HTERT RPE-1 (cell line): Measurements from ENCODE around the gene RTN4RL2.

Experiments used
- in situ Hi-C: fragments of 300-500 bp; cut with MboI; formaldehyde crosslinking; loops from 4 replicates; pipeline ENCODE4 v1.14.3; 2020; ENCODE audit warnings: low sequenced_read_pairs

The RTN4RL2 gene

DNA sequence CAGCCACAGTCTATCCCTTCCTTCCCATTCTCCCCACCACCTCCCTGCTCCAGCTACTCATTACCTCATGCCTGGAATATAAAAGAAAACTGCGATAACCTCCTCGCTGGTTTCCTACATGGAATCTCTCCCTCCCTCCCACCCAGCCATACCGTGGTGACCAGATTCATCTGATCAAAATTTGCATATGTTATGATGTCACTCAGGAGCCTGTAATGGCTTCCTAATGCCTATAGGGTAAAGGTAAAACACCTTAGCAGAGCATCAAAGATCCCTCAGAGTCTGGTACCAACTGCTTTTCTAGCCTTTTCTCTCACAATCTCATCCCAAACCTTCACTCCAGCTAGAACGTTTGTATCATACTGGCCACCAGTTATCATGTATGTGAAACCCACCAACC lies 19.6 kb downstream of the RTN4RL2 start:
- in situ Hi-C loops: no loop called here

DNA sequence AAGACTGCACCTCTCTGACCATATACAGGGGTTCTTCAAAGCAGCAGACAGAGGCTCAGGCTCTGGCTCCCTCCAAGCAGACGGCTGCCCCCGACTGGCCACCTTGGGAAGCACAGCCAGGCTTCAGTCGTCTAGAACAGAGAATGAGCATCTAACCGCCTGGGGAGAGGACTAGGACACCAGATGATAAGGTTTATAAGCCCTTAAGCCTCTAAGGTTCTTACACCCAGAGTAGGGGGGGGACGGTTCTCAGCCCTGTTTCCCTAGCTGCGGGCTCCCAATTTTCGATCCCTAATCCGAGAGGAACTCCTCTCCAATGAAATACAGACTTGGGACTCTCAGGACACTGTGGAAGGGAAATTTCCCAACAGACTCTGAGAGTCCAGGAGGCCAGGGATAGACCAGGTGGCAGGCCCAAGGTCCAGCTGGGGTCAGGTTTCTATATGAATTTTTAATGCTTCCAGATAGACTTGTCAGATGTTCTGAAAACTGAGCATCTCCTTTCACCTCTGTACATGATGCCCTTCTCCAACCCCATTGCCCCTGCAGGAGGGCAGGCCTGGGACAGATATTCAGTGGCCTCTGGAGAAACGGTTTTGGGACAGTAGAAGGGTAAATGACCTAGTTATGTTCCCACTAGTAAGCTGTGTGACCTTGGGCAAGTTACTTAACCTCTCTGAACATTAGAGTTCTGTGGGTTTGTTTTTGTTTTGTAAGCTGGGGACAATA lies 20.2 kb downstream of the RTN4RL2 start:
- in situ Hi-C loops: no loop called here

GRCh38 chr11:57481315-57481714 lies 21.0 kb downstream of the RTN4RL2 start:
- in situ Hi-C loops: no loop called here

GRCh38 chr11:57481915-57482781 lies 21.8 kb downstream of the RTN4RL2 start:
- in situ Hi-C loops: no loop called here

DNA sequence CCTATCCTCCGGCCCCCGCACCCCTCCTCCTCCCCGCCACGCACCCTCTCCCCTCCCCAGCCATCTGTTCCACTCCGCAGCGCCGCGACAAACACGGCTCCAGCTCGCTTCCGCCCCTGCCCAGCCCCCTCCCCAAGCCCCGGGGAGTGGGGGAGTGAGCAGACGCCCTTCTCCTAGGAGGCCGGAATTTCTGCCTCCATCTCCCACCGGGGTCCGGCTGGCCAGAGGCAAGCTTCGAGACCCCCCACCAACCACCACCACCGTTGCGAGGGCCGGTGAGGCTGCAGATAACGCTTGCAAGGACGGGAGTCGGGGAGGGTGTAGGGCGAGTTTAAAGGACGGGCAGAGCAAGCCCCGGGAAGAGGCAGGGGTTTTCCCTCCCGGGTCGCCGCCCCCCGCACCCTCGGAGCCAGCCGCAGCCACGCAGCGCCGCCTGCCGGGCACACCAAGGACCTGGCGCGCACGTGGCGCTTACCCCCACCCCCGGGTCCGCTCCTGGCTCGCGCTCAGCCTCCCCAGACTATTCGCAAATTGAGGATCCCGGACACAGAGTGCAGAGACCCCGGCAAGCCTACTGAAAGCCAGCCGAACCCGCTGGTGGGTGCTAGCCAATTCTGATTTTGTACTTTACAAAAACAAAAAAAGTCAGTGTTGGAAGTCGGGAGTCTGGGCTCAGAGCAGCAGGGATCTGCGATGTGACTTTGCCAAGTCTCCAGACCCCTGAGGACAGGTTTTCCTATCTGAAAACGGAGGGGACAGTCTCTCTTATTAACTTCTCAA lies 22.6 kb downstream of the RTN4RL2 start:
- in situ Hi-C loops: no loop called here

GRCh38 chr11:57483562-57483918 lies 23.2 kb downstream of the RTN4RL2 start:
- in situ Hi-C loops: no loop called here

GRCh38 chr11:57484141-57484710 lies 23.9 kb downstream of the RTN4RL2 start:
- in situ Hi-C loops: no loop called here

DNA sequence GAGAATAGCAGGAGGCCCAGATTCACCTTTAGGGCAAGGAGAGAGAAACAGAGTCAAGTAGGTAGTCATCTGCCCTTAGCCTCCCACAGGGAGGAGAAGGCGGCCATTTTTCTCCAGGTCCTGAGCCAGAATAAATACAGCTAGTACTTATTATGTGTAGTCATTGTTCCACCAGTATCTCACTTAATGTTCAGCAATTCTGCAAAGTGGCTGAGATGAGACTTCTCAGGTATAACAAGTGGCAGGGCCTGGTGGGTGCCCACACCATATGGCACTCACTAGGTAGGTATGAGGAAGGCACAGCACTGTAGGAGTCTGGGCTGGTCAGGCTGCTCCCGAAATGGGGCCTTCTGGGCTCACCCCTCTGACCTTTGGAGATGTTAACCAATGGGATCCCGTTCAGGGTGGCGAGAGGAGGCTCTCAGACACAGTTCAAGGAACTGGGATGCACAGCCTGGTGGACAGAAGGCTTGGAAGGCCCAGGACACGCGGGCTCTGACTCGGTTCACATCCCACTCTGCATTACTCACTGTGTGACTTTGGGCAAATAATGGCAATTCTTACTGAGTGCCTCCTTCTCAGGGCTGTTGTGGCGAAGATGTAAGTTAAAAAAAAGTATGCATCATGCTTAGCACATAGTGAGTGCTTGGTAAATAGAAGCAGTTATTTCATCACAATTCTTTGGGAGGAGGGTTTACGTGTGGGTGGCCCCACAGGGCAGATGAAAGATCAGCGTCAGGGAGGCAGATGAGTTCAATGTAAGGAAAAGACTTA lies 25.1 kb downstream of the RTN4RL2 start:
- in situ Hi-C loops: no loop called here

- in situ Hi-C loops: no loop called here
These were observed 26.9 kb downstream of the RTN4RL2 start for GRCh38 chr11:57487021-57487778.

- in situ Hi-C loops: no loop called here
These were observed 27.8 kb downstream of the RTN4RL2 start for GRCh38 chr11:57487920-57488659.

- in situ Hi-C loops: no loop called here
These were observed 30.3 kb downstream of the RTN4RL2 start for GRCh38 chr11:57490456-57491248.

GRCh38 chr11:57491371-57492061 lies 31.2 kb downstream of the RTN4RL2 start:
- in situ Hi-C loops: no loop called here

DNA sequence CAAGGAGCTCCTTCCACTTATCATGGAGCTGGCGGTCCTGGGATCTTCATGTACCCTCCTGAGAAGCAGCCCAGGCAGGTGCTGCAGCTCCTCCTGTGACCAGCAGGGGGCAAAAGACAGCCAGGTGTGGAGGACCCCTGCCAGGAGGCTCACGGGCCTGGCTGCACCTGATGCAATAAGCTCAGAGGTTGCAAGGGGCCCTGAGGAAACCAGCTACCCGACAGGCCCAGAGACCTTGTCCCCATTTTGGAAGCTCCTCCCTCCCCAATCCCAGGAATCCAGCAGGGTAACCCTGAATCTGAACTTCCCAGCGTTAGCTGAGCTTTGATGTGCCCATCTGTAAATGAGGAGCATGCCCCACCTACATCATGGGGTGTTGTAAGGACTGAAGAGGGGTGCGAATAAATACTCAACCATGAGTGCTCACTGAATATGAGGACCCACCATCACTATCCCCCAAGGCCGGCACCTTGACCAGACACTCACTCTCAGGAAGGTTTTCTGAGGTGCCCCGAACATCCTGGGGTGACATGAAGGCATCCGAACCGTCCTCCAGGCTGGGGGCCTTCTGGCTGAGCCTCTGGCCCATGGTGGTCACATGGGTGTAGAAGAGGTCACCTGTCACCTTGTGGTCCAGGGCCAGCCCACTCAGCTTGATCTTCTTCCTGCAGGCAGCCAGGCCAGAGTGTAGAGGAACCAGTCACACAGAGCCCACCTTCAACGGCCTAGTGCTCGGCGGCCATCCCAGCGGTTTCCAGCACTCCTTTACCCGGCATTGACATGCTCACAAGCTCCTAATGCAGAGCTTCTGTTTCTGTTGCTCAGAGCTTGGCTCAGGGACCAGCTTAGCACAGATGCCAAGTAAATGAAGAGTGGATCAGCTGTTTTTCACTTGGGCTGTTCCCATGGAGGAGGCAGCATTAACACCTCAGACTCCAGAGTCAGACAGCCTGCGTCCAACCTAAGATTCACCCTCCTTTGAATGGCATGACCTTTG lies 33.5 kb downstream of the RTN4RL2 start:
- in situ Hi-C loops: no loop called here

DNA sequence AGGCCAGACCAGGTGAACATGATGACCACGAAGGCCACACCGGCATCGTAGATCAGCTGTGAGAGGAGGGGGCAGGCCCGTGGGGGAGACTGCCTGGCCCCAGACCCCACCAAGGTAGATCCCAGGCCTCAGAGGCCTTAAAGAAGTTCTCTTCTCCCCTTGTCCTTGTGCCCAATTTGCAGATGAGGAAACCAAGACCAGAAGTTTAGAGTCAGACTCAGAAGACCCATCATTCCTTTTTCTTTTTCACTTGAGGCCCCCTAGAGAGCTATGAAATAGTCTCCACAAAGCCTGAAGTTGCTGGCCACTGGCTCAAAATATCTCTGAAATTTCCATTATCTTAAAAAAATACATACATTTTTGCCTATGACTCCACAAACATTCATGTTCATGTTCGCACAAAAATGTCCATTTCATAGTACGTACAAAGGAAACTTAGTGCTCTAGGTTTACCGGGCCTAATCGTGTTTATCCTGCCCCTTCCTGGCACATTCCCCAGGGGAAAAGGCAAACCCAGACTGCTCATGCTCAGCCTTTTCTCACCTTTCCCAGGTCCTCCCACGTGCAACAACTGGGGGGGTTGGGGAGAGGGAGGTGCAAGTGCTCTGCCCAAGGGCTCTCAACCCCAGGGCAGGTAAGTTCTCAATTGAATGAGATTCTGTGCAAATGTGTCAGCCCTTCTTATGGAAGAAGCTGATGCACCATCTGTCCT lies 35.9 kb downstream of the RTN4RL2 start:
- in situ Hi-C loops: no loop called here

DNA sequence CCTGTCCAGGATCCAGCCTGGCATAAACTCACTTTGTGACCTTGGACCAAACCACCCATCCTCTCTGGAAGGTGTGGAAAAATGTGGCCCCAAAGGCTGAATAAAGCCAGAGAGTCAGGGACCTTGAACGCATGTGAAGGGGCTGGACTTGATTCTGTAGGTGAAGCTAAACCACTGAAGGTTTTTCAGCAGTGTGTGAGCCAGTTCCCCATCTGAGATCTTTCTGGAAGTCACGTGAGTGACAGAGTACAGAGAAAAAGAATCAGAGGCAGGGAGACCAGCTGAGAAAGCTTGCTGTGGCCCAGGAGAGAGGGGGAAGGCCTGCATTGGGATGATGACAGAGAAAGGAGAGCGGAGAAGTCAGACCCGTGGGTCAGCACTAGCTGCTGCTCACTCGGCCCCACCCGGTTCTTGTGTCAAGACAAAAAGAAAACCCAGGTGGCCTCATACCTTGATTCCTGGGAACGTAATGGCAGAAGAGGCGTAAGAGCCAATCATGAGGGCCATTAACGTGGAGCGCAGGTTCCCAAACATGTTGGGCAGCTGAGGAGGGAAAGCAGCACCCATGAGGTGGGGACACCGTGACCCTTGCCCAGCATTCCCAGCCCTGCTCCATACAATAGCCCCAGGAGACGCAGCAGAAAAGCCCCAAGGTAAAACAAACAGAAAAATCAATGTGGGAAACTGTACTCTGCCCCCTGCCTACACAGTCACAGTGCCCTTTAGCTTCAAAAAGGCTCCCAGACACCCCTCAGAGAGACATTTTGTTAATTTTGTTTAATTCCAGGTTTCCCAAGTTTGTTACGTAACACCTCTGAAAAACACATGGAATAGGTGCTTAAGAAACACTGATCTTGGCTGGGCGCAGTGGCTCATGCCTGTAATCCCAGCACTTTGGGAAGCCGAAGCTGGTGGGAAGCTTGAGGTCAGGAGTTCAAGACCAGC lies 37.2 kb downstream of the RTN4RL2 start:
- in situ Hi-C loops: no loop called here
